Measurements from ENCODE around the gene SH3BP5.

The SH3BP5 gene

GRCh38 chr3:15339001-15339400 is 6.6 kb upstream of the SH3BP5 start:
- Mint-ChIP-seq H3K4me3 (no peak overlapping the region), H3K27me3 (no peaks in the 10 kb centered on the region)
- DNase-seq: no peak

GRCh38 chr3:15337963-15338362 is 5.6 kb upstream of the SH3BP5 start:
- H3K27ac Mint-ChIP-seq: no peak overlapping the region
- no peak for DNase-seq
- H3K4me3 Mint-ChIP-seq: no peak overlapping the region
- H3K9me3 Mint-ChIP-seq: no peaks in the 10 kb centered on the region
- H3K36me3 Mint-ChIP-seq (ENCODE audit: low read depth): no peaks in the 10 kb centered on the region
- peaks cover 22% of the 10 kb centered on the region for H3K4me1 Mint-ChIP-seq (ENCODE audit: low read depth)
- no peaks in the 10 kb centered on the region for H3K27me3 Mint-ChIP-seq

More at GRCh38 chr3:15339001-15339400, 6.6 kb upstream of the SH3BP5 start:
- Mint-ChIP-seq H3K9me3 (no peaks in the 10 kb centered on the region), H3K36me3 (ENCODE audit: low read depth) (no peaks in the 10 kb centered on the region), H3K27ac (no peak overlapping the region), H3K4me1 (ENCODE audit: low read depth) (peaks cover 12% of the 10 kb centered on the region)

GRCh38 chr3:15336057-15336456 is 3.7 kb upstream of the SH3BP5 start:
- Mint-ChIP-seq H3K27ac (no peak overlapping the region), H3K4me3 (no peak overlapping the region), H3K4me1 (ENCODE audit: low read depth) (peaks cover 30% of the 10 kb centered on the region), H3K36me3 (ENCODE audit: low read depth) (peaks cover 2% of the 10 kb centered on the region), H3K27me3 (no peaks in the 10 kb centered on the region), H3K9me3 (no peaks in the 10 kb centered on the region)
- DNase-seq: no peak

GRCh38 chr3:15333956-15334263 is 1.5 kb upstream of the SH3BP5 start:
- Mint-ChIP-seq H3K27ac (no peak overlapping the region), H3K27me3 (no peaks in the 10 kb centered on the region), H3K36me3 (ENCODE audit: low read depth) (peaks cover 12% of the 10 kb centered on the region), H3K4me3 (no peak overlapping the region), H3K4me1 (ENCODE audit: low read depth) (peaks cover 48% of the 10 kb centered on the region), H3K9me3 (no peaks in the 10 kb centered on the region)
- DNase-seq: no peak

GRCh38 chr3:15333099-15333955 is 941 bp upstream of the SH3BP5 start:
- Mint-ChIP-seq H3K4me3 (peak overlapping the region; percentile 84), H3K27ac (peak overlapping the region; percentile 87), H3K27me3 (no peaks in the 10 kb centered on the region), H3K9me3 (no peaks in the 10 kb centered on the region), H3K36me3 (ENCODE audit: low read depth) (peaks cover 14% of the 10 kb centered on the region), H3K4me1 (ENCODE audit: low read depth) (peaks cover 48% of the 10 kb centered on the region)
- DNase-seq: no peak

DNA sequence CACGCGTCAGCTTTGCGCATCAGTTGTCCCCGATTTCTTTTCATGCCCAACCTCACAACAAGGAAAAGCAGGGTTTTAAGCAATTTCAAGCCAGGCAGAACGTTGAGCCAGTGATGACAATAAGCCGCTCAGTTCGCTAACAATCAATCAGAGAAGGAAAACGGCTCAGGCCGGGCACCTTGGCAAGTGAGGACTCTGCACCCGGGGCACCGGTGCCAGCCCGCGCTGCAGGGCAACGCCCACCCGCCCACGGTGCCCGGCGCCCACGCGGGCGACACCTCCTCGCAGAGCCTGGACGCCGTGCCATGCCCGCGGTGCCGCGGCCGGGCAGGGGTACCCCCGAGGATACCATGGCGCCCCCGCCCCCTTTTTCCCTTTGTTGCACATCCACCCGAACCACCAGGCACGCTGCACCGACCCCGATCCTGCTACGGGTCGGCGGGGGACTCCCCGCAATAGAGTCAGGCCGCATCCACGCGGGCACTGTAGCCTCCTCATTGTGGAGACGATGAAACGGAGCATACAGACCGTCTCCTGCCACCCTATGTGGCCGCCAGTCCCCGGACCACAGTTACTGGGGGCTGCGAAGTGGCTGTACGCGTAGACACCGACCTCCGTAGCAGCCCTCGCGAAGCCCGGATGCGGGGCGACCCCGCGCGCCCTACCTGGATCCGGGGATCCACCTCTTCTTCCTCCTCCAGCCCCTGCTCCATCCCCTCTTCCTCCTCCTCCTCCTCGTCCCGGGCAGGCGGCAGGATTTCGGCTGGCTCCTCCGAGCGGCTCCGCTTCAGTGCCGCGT is 581 bp downstream of the SH3BP5 start:
- H3K27me3 Mint-ChIP-seq: no peaks in the 10 kb centered on the region
- H3K27ac Mint-ChIP-seq: peak overlapping the region; percentile 78
- H3K4me1 Mint-ChIP-seq (ENCODE audit: low read depth): peaks cover 61% of the 10 kb centered on the region
- no peaks in the 10 kb centered on the region for H3K9me3 Mint-ChIP-seq
- DNase-seq: peak; percentile 72
- H3K4me3 Mint-ChIP-seq: peak overlapping the region; percentile 84
- H3K36me3 Mint-ChIP-seq (ENCODE audit: low read depth): peaks cover 24% of the 10 kb centered on the region

DNA sequence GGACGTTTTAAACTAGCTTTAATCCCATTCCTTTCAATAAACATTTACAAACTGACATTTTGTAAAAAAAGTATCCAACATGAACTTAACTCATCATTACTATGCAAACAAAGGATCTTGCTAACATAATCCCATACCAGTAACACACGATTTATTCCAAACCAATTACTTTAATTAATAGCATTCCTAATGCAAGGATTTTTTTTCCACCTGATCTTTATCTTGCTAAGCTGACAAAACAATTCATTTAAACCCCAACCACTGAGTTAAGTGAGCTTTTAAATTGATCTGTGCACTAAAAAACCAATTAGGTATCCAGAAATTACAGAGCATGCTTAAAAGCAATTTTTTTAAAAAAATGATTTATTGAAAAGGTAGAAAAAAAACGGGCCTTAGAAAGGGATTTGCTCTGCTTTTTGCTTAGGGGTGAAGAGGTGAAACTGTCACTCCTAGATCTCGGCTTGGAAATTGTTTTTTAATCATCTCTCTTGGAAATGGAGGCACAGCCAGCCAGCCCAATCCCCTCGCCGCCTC is 1.2 kb downstream of the SH3BP5 start:
- H3K4me1 Mint-ChIP-seq (ENCODE audit: low read depth): peaks cover 67% of the 10 kb centered on the region
- no peaks in the 10 kb centered on the region for H3K9me3 Mint-ChIP-seq
- no peaks in the 10 kb centered on the region for H3K27me3 Mint-ChIP-seq
- H3K4me3 Mint-ChIP-seq: peak overlapping the region; percentile 84
- DNase-seq: no peak
- peak overlapping the region; percentile 8 for H3K27ac Mint-ChIP-seq
- H3K36me3 Mint-ChIP-seq (ENCODE audit: low read depth): peaks cover 26% of the 10 kb centered on the region

- Mint-ChIP-seq H3K9me3 (no peaks in the 10 kb centered on the region), H3K4me3 (no peak overlapping the region), H3K4me1 (ENCODE audit: low read depth) (peaks cover 76% of the 10 kb centered on the region), H3K36me3 (ENCODE audit: low read depth) (peaks cover 26% of the 10 kb centered on the region), H3K27ac (no peak overlapping the region), H3K27me3 (no peaks in the 10 kb centered on the region)
- no peak for DNase-seq
Observed at GRCh38 chr3:15330031-15330596, 2.3 kb downstream of the SH3BP5 start.

DNA sequence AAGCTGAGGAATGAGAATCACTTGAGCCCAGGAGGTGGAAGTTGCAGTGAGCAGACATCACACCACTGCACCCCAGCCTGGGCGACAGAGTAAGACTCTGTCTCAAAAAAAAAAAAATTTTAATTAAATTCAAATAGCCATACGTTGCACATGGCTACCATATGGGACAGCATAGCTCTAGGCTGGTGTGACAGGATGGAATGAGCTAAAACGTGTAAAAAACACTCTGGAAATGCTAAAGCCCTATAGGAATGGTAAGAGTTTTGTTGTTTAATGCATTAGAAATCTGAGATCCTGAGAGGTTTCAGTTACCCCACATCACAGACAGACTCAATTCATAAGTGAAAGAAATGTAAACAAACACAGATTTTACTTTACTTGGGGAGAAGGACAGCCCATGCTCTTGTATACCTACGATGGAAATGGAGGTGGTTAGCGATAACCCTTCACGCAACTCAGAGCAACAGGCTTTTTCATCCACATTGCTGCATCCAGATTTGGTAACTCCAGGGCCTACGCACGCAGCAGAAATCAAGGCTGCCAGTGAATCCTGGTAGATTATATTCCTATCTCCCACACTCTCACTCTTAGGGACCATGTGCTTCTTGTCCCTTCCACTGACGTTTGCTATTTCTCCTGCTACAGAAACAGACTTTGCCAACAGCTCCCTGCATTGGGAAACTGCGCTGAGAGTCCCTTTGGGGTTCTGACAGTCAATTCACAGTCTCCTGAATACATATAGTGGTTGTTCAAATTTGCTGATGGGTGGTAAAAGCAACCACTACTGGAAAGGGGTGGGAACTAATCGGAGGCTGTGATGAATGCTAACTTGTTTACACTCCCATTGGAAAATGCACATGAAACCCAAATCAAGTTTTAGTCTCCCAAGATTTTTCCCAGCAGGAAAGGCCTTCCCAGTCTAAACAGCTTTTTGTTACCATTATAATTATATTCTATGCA is 3.1 kb downstream of the SH3BP5 start:
- Mint-ChIP-seq H3K4me3 (no peak overlapping the region), H3K4me1 (ENCODE audit: low read depth) (peaks cover 80% of the 10 kb centered on the region), H3K36me3 (ENCODE audit: low read depth) (peaks cover 26% of the 10 kb centered on the region), H3K9me3 (no peaks in the 10 kb centered on the region), H3K27ac (no peak overlapping the region), H3K27me3 (no peaks in the 10 kb centered on the region)
- no peak for DNase-seq

DNA sequence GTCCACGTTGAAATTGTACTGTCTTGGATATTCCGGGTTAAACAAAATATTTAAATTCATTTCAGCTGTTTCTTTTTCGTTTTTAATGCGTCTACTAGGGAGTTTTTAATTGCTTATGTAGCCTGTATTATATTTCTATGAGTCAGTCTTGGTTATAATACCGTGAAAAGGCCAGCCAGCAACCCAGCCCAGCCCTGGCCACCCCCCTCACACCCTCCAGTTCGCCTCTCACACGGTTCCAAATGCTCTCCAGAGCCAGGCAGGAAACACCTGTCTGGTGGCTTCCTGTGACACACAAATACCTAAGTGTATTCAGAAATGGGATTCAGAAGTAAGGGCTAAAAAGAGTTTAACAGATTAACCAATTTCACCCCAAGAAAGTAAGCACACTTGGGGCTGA is 4.4 kb downstream of the SH3BP5 start:
- peak overlapping the region; percentile 38 for H3K27ac Mint-ChIP-seq
- no peaks in the 10 kb centered on the region for H3K9me3 Mint-ChIP-seq
- peaks cover 75% of the 10 kb centered on the region for H3K4me1 Mint-ChIP-seq (ENCODE audit: low read depth)
- no peak overlapping the region for H3K4me3 Mint-ChIP-seq
- DNase-seq: no peak
- H3K27me3 Mint-ChIP-seq: no peaks in the 10 kb centered on the region
- peaks cover 26% of the 10 kb centered on the region for H3K36me3 Mint-ChIP-seq (ENCODE audit: low read depth)

DNA sequence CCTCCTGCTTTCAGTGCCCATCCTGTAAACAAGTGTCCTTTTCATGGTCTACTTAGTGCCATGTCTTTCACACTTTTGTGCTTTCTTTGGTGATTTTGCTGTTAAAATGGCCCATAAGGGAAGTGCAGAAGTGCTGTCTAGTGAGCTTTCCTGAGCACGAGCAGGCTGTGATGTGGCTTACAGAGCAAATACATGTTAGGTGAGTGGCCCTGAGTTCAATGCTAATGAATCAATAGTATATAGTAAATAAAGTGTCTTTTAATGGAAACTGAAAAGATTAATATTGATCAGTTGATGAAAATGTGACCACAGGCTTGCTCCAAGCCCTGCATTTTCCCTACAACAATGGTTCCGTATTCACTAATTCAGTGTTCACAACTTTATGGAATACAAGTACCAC is 5.7 kb downstream of the SH3BP5 start:
- H3K36me3 Mint-ChIP-seq (ENCODE audit: low read depth): peaks cover 25% of the 10 kb centered on the region
- no peak overlapping the region for H3K27ac Mint-ChIP-seq
- peaks cover 72% of the 10 kb centered on the region for H3K4me1 Mint-ChIP-seq (ENCODE audit: low read depth)
- H3K9me3 Mint-ChIP-seq: no peaks in the 10 kb centered on the region
- H3K4me3 Mint-ChIP-seq: no peak overlapping the region
- H3K27me3 Mint-ChIP-seq: no peaks in the 10 kb centered on the region
- DNase-seq: no peak

GRCh38 chr3:15326037-15326436 is 6.3 kb downstream of the SH3BP5 start:
- no peak overlapping the region for H3K4me3 Mint-ChIP-seq
- peaks cover 72% of the 10 kb centered on the region for H3K4me1 Mint-ChIP-seq (ENCODE audit: low read depth)
- no peaks in the 10 kb centered on the region for H3K27me3 Mint-ChIP-seq

DNA sequence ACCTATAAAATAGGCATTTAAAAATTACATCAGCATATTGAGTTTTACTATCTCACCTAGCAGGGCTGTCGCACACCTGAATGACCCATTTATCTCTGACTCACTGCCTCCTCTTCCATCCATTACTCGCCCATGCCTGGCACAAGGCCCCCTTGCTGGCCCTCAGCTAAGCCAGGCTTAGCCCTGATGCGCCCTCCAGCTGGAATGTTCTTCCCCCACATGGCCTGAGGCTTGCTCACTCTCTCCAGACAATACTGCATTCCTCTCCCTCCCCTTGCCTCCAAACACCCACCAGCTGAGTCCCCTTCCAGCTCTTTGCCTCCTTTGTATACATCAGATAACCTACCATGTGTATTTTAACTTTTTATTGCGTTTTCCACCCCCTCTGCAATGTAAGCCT is 7.2 kb downstream of the SH3BP5 start:
- H3K4me3 Mint-ChIP-seq: no peak overlapping the region

More at GRCh38 chr3:15326037-15326436, 6.3 kb downstream of the SH3BP5 start:
- H3K36me3 Mint-ChIP-seq (ENCODE audit: low read depth): peaks cover 25% of the 10 kb centered on the region
- no peak overlapping the region for H3K27ac Mint-ChIP-seq
- H3K9me3 Mint-ChIP-seq: no peaks in the 10 kb centered on the region
- no peak for DNase-seq

GRCh38 chr3:15324379-15324808 is 8.0 kb downstream of the SH3BP5 start:
- Mint-ChIP-seq H3K9me3 (no peaks in the 10 kb centered on the region), H3K36me3 (ENCODE audit: low read depth) (peaks cover 17% of the 10 kb centered on the region), H3K27ac (no peak overlapping the region), H3K4me1 (ENCODE audit: low read depth) (peaks cover 72% of the 10 kb centered on the region), H3K27me3 (no peaks in the 10 kb centered on the region), H3K4me3 (no peak overlapping the region)
- no peak for DNase-seq

More for the DNA sequence above, 7.2 kb downstream of the SH3BP5 start:
- Mint-ChIP-seq H3K4me1 (ENCODE audit: low read depth) (peaks cover 72% of the 10 kb centered on the region), H3K9me3 (no peaks in the 10 kb centered on the region), H3K27ac (no peak overlapping the region), H3K36me3 (ENCODE audit: low read depth) (peaks cover 25% of the 10 kb centered on the region), H3K27me3 (no peaks in the 10 kb centered on the region)
- DNase-seq: no peak

All from activated T-cell treated with anti-CD3 and anti-CD28 coated beads, Interleukin-2, amount 50 U/mL, for 24 hours (primary cell).